HK-2 (cell line): ENCODE results near the gene FGD6.
"Not testable (repeated sequence)": the region's sequence is repeated elsewhere in the genome, so short reads cannot be mapped to it uniquely, and the experiment has no call there.

ENCODE experiments used
- DNase-seq: peaks from one replicate; pipeline ENCODE4 v3.0.0-alpha.2; 2018; ENCODE audit not compliant: unreplicated experiment

Gene FGD6

GRCh38 chr12:95126076-95126475, 91.2 kb downstream of the FGD6 start:
- DNase-seq, result no peak

GRCh38 chr12:95124106-95124505, 93.2 kb downstream of the FGD6 start:
- no peak for DNase-seq

- no peak for DNase-seq
These were observed 98.5 kb downstream of the FGD6 start for GRCh38 chr12:95118788-95119179.

GRCh38 chr12:95118138-95118787, 99.0 kb downstream of the FGD6 start:
- DNase-seq, result peak; percentile 59

GRCh38 chr12:95117178-95117599, 100.1 kb downstream of the FGD6 start:
- DNase-seq, result no peak

GRCh38 chr12:95116773-95117172, 100.5 kb downstream of the FGD6 start:
- DNase-seq, result no peak

- DNase-seq, result no peak
These were observed 100.9 kb downstream of the FGD6 start for GRCh38 chr12:95116341-95116740.

- no peak for DNase-seq
These were observed 101.6 kb downstream of the FGD6 start for GRCh38 chr12:95115641-95116040.

GRCh38 chr12:95114766-95115405, 102.4 kb downstream of the FGD6 start:
- DNase-seq, result no peak

- no peak for DNase-seq
These were observed 109.9 kb downstream of the FGD6 start for GRCh38 chr12:95107362-95107761.

GRCh38 chr12:95105540-95105939, 111.7 kb downstream of the FGD6 start:
- DNase-seq, result no peak

- no peak for DNase-seq
These were observed 112.3 kb downstream of the FGD6 start for GRCh38 chr12:95104919-95105452.

- DNase-seq, result no peak
These were observed 114.2 kb downstream of the FGD6 start for GRCh38 chr12:95102916-95103671.

GRCh38 chr12:95101957-95102356, 115.3 kb downstream of the FGD6 start:
- not testable (repeated sequence) for DNase-seq

- DNase-seq, result no peak
These were observed 116.7 kb downstream of the FGD6 start for GRCh38 chr12:95100264-95101190.

- no peak for DNase-seq
These were observed 117.9 kb downstream of the FGD6 start for GRCh38 chr12:95099270-95099790.

GRCh38 chr12:95096852-95097251, 120.4 kb downstream of the FGD6 start:
- DNase-seq, result no peak

GRCh38 chr12:95096378-95096777, 120.9 kb downstream of the FGD6 start:
- DNase-seq, result no peak

GRCh38 chr12:95095866-95096265, 121.4 kb downstream of the FGD6 start:
- not testable (repeated sequence) for DNase-seq

GRCh38 chr12:95089462-95089861, 127.8 kb downstream of the FGD6 start:
- DNase-seq, result no peak

GRCh38 chr12:95088379-95088778, 128.9 kb downstream of the FGD6 start:
- no peak for DNase-seq
